ENCODE results near the gene TMUB2. TPM values are rescaled to one million over a fixed set of nuclear protein-coding genes. Genes with fewer than 3 reads are reported as not detected.

Gene TMUB2
- total and polyA plus RNA-seq, 2 experiments from 2014 or later: 27.7 to 46.8 TPM

DNA sequence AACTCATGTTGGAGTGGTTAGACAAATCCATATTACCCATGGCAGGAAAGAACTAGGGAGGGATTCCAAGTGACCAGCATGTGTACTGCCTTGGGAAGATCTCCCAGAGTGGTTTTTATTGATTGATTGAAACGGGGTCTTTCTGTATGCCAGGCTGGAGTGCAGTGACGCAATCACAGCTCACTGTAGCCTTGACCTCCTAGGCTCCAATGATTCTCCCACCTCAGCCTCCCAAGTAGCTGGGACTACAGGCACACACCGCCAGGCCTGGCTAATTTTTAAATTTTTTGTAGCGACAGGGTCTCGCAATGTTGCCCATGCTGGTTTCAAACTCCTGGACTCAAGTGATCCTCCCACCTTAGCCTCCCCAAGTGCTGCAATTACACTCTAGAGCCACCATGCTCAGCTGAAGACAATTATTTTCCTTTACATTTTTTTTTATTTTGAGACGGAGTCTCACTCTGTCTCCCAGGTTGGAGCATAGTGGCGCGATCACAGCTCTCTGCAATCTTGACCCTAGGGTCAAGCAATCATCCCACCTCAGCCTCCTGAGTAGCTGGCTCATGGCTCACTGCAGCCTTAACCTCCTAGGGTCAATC is 2.5 kb upstream of the TMUB2 start:
- TF ChIP-seq EZH2phosphoT487 (IDR thresholded peaks at IDR 0.05; ENCODE audit: low read depth, severe bottlenecking, unreplicated experiment) (no peak), EZH2 (IDR thresholded peaks at IDR 0.05; ENCODE audit: borderline replicate concordance) (no peak)
- TF ChIP-seq, protein P1, sequence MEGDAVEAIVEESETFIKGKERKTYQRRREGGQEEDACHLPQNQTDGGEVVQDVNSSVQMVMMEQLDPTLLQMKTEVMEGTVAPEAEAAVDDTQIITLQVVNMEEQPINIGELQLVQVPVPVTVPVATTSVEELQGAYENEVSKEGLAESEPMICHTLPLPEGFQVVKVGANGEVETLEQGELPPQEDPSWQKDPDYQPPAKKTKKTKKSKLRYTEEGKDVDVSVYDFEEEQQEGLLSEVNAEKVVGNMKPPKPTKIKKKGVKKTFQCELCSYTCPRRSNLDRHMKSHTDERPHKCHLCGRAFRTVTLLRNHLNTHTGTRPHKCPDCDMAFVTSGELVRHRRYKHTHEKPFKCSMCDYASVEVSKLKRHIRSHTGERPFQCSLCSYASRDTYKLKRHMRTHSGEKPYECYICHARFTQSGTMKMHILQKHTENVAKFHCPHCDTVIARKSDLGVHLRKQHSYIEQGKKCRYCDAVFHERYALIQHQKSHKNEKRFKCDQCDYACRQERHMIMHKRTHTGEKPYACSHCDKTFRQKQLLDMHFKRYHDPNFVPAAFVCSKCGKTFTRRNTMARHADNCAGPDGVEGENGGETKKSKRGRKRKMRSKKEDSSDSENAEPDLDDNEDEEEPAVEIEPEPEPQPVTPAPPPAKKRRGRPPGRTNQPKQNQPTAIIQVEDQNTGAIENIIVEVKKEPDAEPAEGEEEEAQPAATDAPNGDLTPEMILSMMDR (IDR thresholded peaks at IDR 0.05; ENCODE audit: poor library complexity): no peak
- H3K79me2 ChIP-seq: peaks cover 51% of the 10 kb centered on the region
- no peak overlapping the region for H3K27ac ChIP-seq
- no peaks in the 10 kb centered on the region for H3K36me3 ChIP-seq (replicated peaks; ENCODE audit: insufficient read depth, low read depth)
- H3K4me3 ChIP-seq: no peak overlapping the region
- DNase-seq (ENCODE audit: low spot score): no peak
- H3K9me2 ChIP-seq (replicated peaks; ENCODE audit: insufficient read depth): no peaks in the 10 kb centered on the region
- H3K4me1 ChIP-seq (ENCODE audit: insufficient read depth): peaks cover 20% of the 10 kb centered on the region
- 96% methylated on average over 8 of the region's 8 CpGs for WGBS (ENCODE audit: low lambda C conversion rate, missing lambda C conversion rate)
- no peak overlapping the region for H2AFZ ChIP-seq
- no peaks in the 10 kb centered on the region for H3K27me3 ChIP-seq
- H3K4me2 ChIP-seq: peak overlapping the region; percentile 83
- H3K9me3 ChIP-seq (ENCODE audit: low read depth): no peaks in the 10 kb centered on the region
- no peaks in the 10 kb centered on the region for H4K20me1 ChIP-seq (ENCODE audit: insufficient read depth, poor library complexity, severe bottlenecking)

DNA sequence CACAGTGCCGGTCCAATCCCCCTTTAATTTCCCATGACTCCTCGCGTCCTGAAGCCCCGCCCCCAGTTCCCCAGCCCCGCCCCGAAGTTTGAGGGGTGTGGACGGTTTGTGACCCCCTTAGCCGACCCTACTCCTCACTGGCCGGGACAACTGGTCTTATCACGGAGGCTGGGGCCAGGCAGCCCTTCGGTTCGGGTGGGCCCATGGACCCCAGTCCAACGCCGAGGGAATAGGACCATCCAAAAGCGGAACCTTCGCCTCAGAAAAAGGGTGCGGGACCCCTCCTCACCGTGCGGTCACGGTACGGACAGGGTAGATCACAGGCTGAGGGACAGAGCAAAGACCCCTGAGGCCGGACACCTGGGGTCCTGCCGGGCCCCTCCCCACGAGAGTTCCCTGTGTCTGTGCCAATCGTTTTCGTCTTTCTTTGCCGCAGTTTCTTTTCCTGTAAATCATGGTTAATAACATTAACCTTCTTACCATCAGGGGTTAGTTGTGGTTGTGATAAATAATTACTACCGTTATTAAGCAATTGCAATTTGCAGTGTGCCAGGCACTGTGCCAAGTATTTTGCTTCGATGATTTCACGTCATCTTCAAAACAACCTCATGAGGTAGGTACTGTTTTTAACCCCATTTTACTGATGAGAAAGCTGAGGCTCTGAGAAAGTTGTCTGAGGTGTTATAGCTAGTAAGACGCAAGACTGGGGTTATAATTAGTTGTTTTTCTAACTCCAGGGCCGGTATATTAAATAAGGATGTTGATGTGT is 543 bp downstream of the TMUB2 start:
- H3K27ac ChIP-seq: peak overlapping the region; percentile 94
- 8% methylated on average over 32 of the region's 32 CpGs for WGBS (ENCODE audit: low lambda C conversion rate, missing lambda C conversion rate)

GRCh38 chr17:44188576-44189403 is 2.0 kb downstream of the TMUB2 start:
- Histone ChIP-seq H3K27me3 (no peaks in the 10 kb centered on the region), H3K27ac (no peak overlapping the region), H3K4me1 (ENCODE audit: insufficient read depth) (peaks cover 20% of the 10 kb centered on the region), H3K9me2 (replicated peaks; ENCODE audit: insufficient read depth) (no peaks in the 10 kb centered on the region), H3K4me3 (no peak overlapping the region), H3K4me2 (peak overlapping the region; percentile 88), H2AFZ (no peak overlapping the region), H3K36me3 (replicated peaks; ENCODE audit: insufficient read depth, low read depth) (no peaks in the 10 kb centered on the region), H3K9me3 (ENCODE audit: low read depth) (no peaks in the 10 kb centered on the region), H3K79me2 (peaks cover 43% of the 10 kb centered on the region), H4K20me1 (ENCODE audit: insufficient read depth, poor library complexity, severe bottlenecking) (no peaks in the 10 kb centered on the region)
- WGBS (ENCODE audit: low lambda C conversion rate, missing lambda C conversion rate): 90% methylated on average over 12 of the region's 12 CpGs
- TF ChIP-seq, protein P1 (IDR thresholded peaks at IDR 0.05; ENCODE audit: poor library complexity): no peak
- no peak for TF ChIP-seq EZH2 (IDR thresholded peaks at IDR 0.05; ENCODE audit: borderline replicate concordance)
- TF ChIP-seq EZH2phosphoT487 (IDR thresholded peaks at IDR 0.05; ENCODE audit: low read depth, severe bottlenecking, unreplicated experiment): no peak
- no peak for DNase-seq (ENCODE audit: low spot score)

More for the DNA sequence above, 543 bp downstream of the TMUB2 start:
- Histone ChIP-seq H3K27me3 (no peaks in the 10 kb centered on the region), H3K9me2 (replicated peaks; ENCODE audit: insufficient read depth) (no peaks in the 10 kb centered on the region), H2AFZ (peak overlapping the region; percentile 32), H3K4me1 (ENCODE audit: insufficient read depth) (peaks cover 20% of the 10 kb centered on the region), H3K4me3 (peak overlapping the region; percentile 17), H3K36me3 (replicated peaks; ENCODE audit: insufficient read depth, low read depth) (no peaks in the 10 kb centered on the region), H3K9me3 (ENCODE audit: low read depth) (no peaks in the 10 kb centered on the region), H4K20me1 (ENCODE audit: insufficient read depth, poor library complexity, severe bottlenecking) (no peaks in the 10 kb centered on the region), H3K4me2 (peak overlapping the region; percentile 88), H3K79me2 (peaks cover 51% of the 10 kb centered on the region)
- TF ChIP-seq EZH2 (IDR thresholded peaks at IDR 0.05; ENCODE audit: borderline replicate concordance) (no peak), EZH2phosphoT487 (IDR thresholded peaks at IDR 0.05; ENCODE audit: low read depth, severe bottlenecking, unreplicated experiment) (no peak)
- TF ChIP-seq, protein P1 (IDR thresholded peaks at IDR 0.05; ENCODE audit: poor library complexity): no peak
- DNase-seq (ENCODE audit: low spot score): no peak
